ENCODE results near the gene SMAD9.

SMAD9 gene

GRCh38 chr13:36919833-36920615 is at the start of gene SMAD9:
Gene SMAD9 (minus strand): TSS chr13:36920238. CDS start chr13:36879689, 40,549 bp downstream.
- peak; percentile 59 for DNase-seq (ENCODE audit: low read depth)
- no peak for TF ChIP-seq CTCF (IDR thresholded peaks at IDR 0.05; ENCODE audit: insufficient read depth, low read depth, low read length, missing control alignments)
- peak within 1 kb of the TSS; percentile 40 for H3K4me3 ChIP-seq (ENCODE audit: low read depth, low read length)

- DNase-seq (ENCODE audit: low read depth) = no peak
- TF ChIP-seq CTCF (IDR thresholded peaks at IDR 0.05; ENCODE audit: insufficient read depth, low read depth, low read length, missing control alignments) = no peak
Observed at GRCh38 chr13:36966404-36966803, 46.4 kb upstream of the SMAD9 start.

DNA sequence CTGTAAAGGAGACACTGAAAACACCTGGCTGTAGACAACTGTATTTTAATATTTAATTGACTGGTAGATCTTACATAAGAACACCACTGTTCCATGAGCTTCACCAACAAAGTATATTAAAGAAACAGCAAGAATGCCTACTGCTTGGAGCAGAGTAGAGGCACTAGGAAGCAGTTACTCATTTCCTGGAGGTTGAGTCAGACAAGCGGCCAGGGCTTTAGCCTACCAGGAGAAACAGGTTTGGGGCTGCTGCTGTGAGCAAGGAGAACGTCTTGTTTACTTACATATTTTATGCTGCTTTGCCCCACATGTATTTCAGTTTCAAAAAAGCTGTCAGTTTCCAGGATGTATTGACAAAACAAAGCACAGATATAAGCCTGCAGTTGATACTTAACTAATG is 45.7 kb upstream of the SMAD9 start:
- DNase-seq (ENCODE audit: low read depth) = no peak
- no peak overlapping the region for H3K4me3 ChIP-seq (ENCODE audit: low read depth, low read length)
- TF ChIP-seq CTCF (IDR thresholded peaks at IDR 0.05; ENCODE audit: insufficient read depth, low read depth, low read length, missing control alignments) = no peak

More at GRCh38 chr13:36966404-36966803, 46.4 kb upstream of the SMAD9 start:
- H3K4me3 ChIP-seq (ENCODE audit: low read depth, low read length) = no peak overlapping the region

GRCh38 chr13:36959456-36960116 is 39.5 kb upstream of the SMAD9 start:
- H3K4me3 ChIP-seq (ENCODE audit: low read depth, low read length) = no peak overlapping the region
- DNase-seq (ENCODE audit: low read depth) = no peak
- no peak for TF ChIP-seq CTCF (IDR thresholded peaks at IDR 0.05; ENCODE audit: insufficient read depth, low read depth, low read length, missing control alignments)

- H3K4me3 ChIP-seq (ENCODE audit: low read depth, low read length) = no peak overlapping the region
- no peak for DNase-seq (ENCODE audit: low read depth)
- no peak for TF ChIP-seq CTCF (IDR thresholded peaks at IDR 0.05; ENCODE audit: insufficient read depth, low read depth, low read length, missing control alignments)
Observed at GRCh38 chr13:36954542-36954941, 34.5 kb upstream of the SMAD9 start.

DNA sequence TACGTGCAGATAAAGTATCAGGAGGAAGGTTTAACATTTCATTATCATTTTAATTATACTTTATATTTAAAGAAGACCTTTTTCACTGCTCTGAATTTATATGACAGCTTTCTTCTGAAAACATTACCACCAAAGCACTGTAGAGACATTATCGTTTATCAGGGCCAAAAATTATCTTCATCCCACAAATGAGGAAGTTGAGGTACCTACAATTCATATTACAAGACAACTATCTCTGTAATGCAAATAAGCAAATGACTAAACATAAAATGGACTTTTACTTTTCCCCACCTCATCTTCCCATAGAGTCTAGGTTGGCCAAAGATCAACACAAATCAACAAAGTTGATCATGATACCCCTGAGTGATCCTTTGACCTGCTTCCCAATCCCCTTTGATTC is 30.9 kb upstream of the SMAD9 start:
- no peak for TF ChIP-seq CTCF (IDR thresholded peaks at IDR 0.05; ENCODE audit: insufficient read depth, low read depth, low read length, missing control alignments)
- H3K4me3 ChIP-seq (ENCODE audit: low read depth, low read length) = no peak overlapping the region
- DNase-seq (ENCODE audit: low read depth) = no peak

Measured in GM12865 (cell line).